ENCODE results near the gene SLC16A7. TPM values are rescaled to one million over a fixed set of nuclear protein-coding genes. Genes with fewer than 3 reads are reported as not detected.

Gene SLC16A7
- total and polyA plus RNA-seq, 9 of the 15 experiments (the other 6 are each of a cell fraction or from before 2014, with no cell fraction given): 0.18 TPM; not detected in 8

- no peak for TF ChIP-seq ZNF263 (CRISPR knock-in tag; IDR thresholded peaks at IDR 0.05; ENCODE audit: borderline replicate concordance)
- no peak for TF ChIP-seq MXD1 (CRISPR knock-in tag; IDR thresholded peaks at IDR 0.05; ENCODE audit: borderline replicate concordance, poor library complexity, severe bottlenecking)
- TF ChIP-seq ZNF830 (CRISPR knock-in tag; IDR thresholded peaks at IDR 0.05): no peak
- no peak for TF ChIP-seq SMAD1 (IDR thresholded peaks at IDR 0.05; ENCODE audit: low read depth, low read length, partially characterized antibody)
- no peak for TF ChIP-seq NELFE (IDR thresholded peaks at IDR 0.05; ENCODE audit: insufficient read depth, insufficient read length)
- TF ChIP-seq IRF1 (CRISPR knock-in tag; IDR thresholded peaks at IDR 0.05; ENCODE audit: borderline replicate concordance): no peak
- TF ChIP-seq EP300 (IDR thresholded peaks at IDR 0.05; ENCODE audit: low read length): no peak
- TF ChIP-seq KLF10 (CRISPR knock-in tag; IDR thresholded peaks at IDR 0.05): no peak
- in situ Hi-C loops (cut with MboI) (no loop called here), intact Hi-C loops (cut with micrococcal nuclease) (no loop called here)
- no peaks in the 10 kb centered on the region for H3K27me3 ChIP-seq (ENCODE audit: control insufficient read depth in 2 of 2, insufficient read depth in 2 of 2, low read length in 2 of 2)
- ChIA-PET POLR2A (no interaction called here), CTCF (ENCODE audit: low intra/inter-chr PET ratio) (no interaction called here)
- no peak overlapping the region for H3K4me2 ChIP-seq (ENCODE audit: insufficient read depth, low read length)
- H3K9ac ChIP-seq (ENCODE audit: insufficient read depth in 1 of 2, low read depth in 2 of 2, low read length in 2 of 2): no peak overlapping the region
- no TSS peak for BruUV-seq (replicated peaks)
- WGBS (ENCODE audit: insufficient coverage, low coverage, missing lambda C conversion rate): 0% methylated on average over 2 of the region's 2 CpGs
- DNase-seq (ENCODE audit: extremely low read depth in 1 of 4, low spot score in 3 of 4) (no peak), ATAC-seq (no peak), FAIRE-seq (no peak)
- no peaks in the 10 kb centered on the region for H3K9me1 ChIP-seq (ENCODE audit: control insufficient read depth, insufficient read depth, low read length)
- H3K9me3 ChIP-seq (replicated peaks; ENCODE audit: control insufficient read depth, insufficient read depth, low read depth, low read length): no peaks in the 10 kb centered on the region
- H4K20me1 ChIP-seq (replicated peaks; ENCODE audit: control insufficient read depth, insufficient read depth, low read length): no peaks in the 10 kb centered on the region
- no peaks in the 10 kb centered on the region for H3K36me3 ChIP-seq (ENCODE audit: control insufficient read depth, insufficient read depth, low read length)
- no peak overlapping the region for H3K4me3 ChIP-seq
- no peaks in the 10 kb centered on the region for H3K79me2 ChIP-seq (ENCODE audit: control insufficient read depth, insufficient read depth, low read length)
- H2AFZ ChIP-seq (ENCODE audit: low read depth, low read length): no peak overlapping the region
- H3K27ac ChIP-seq (ENCODE audit: extremely low read depth, low read depth, low read length): no peak overlapping the region
- H3K4me1 ChIP-seq (replicated peaks in 1 of 2; ENCODE audit: control insufficient read depth in 2 of 2, insufficient read depth in 2 of 2, low read length in 2 of 2): no peaks in the 10 kb centered on the region
These were observed 20.0 kb upstream of the SLC16A7 start for GRCh38 chr12:59575826-59576225.
